ENCODE data around the gene THAP2.

Gene THAP2

DNA sequence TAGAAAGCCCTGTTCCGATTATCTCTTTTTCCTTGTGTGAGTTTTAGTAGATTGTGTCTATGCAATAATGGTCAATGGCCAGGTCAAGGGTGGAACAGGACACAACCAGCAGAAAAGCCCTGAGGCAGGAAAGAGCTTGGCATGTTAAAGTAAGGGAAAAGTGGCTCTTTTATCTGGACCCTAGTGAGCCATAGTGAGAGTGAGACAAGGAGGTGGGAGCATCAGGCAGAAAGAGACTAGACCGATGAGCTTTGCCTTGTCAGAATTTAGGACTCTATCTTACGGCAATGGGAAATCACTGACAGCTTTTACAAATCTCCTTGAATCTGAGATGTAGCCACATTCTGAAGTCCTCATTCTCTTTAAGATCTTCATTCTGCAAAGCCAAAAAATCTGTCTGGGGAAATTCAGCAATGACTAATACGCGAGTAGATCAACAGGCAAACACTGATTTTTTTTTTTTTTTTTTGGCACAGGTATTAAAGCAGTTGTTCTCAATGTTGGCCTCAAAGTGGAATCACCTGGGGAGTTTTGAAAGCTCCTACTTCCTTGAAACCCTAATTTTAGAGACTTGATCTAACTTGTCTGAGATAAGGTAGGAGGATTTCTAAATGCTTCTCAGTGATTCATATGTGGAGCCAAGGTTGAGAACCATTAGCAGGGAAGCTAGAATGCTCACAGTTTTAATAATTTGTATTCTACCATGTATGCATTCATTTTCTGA, 55.7 kb downstream of the THAP2 start:
- Histone ChIP-seq H3K9me3 (ENCODE audit: low read depth, low read length) (no peaks in the 10 kb centered on the region), H3K4me3 (no peak overlapping the region), H3K9ac (ENCODE audit: insufficient read length) (no peak overlapping the region), H3K27ac (no peak overlapping the region), H3K36me3 (ENCODE audit: insufficient read depth, low read length) (no peaks in the 10 kb centered on the region)
- TF ChIP-seq POLR2AphosphoS5 (IDR thresholded peaks at IDR 0.05; ENCODE audit: borderline replicate concordance, low read depth, low read length), result no peak
- no peak for TF ChIP-seq FOXP2 (optimal IDR thresholded peaks at IDR 0.05; ENCODE audit: control extremely low read depth, extremely low read length, insufficient read depth)
- TF ChIP-seq EZH2 (IDR thresholded peaks at IDR 0.05), result no peak
- DNase-seq (ENCODE audit: low read depth, low spot score), result no peak

DNA sequence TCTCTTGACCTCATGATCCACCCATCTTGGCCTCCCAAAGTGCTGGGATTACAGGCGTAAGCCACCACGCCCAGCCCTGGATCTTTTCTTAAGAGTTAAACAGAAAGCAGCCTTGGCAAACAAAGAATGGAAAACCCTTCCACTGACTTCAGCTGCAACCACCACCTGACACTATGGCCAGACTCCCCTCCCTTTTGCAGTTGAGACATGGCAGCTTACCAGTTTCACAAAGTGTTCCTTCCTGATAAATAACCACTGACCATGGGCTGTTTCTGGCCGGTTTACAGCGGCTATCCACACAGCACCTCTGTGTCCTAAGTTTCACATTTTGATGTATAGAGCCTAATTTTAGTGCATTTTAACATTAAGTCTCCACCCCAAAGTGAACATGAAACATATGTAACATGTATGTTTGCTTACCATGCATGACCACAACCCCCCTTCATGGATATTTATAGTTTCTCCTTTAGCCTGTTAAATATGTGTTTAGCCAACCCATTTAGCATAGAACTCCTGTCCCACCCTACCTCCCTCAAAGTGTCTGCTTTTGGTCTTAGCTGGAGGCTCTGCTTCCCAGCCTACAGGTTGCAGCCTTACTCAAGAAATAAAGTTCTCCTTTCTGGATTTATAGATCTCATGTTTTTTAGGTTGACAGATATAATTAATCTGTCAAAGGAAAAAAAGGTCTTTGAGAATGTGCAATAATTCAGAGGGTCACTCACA, 57.8 kb downstream of the THAP2 start:
- no peak for TF ChIP-seq EZH2 (IDR thresholded peaks at IDR 0.05)
- no peak for TF ChIP-seq POLR2AphosphoS5 (IDR thresholded peaks at IDR 0.05; ENCODE audit: borderline replicate concordance, low read depth, low read length)
- no peak for TF ChIP-seq FOXP2 (optimal IDR thresholded peaks at IDR 0.05; ENCODE audit: control extremely low read depth, extremely low read length, insufficient read depth)
- Histone ChIP-seq H3K36me3 (ENCODE audit: insufficient read depth, low read length) (no peaks in the 10 kb centered on the region), H3K27ac (no peak overlapping the region), H3K4me3 (no peak overlapping the region), H3K9me3 (ENCODE audit: low read depth, low read length) (no peaks in the 10 kb centered on the region), H3K9ac (ENCODE audit: insufficient read length) (no peak overlapping the region)
- DNase-seq (ENCODE audit: low read depth, low spot score), result no peak

DNA sequence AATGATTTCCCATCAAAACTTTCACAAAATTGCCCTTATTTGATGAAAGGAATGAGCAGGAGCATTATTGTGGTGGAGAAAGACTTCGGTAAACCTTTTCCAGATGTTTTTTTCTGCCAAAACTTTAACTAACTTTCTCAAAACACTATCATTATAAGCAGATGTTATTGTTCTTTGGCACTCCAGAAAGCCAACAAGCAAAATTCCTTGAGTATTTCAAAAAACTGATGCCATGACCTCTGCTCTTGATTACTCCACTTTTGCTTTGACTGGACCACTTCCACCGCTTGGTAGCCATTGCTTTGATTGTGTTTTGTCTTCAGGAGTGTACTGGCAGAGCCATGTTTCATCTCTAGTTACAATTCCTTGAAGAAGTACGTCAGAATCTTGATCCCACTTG, 60.9 kb downstream of the THAP2 start:
- TF ChIP-seq EZH2 (IDR thresholded peaks at IDR 0.05) (no peak), FOXP2 (optimal IDR thresholded peaks at IDR 0.05; ENCODE audit: control extremely low read depth, extremely low read length, insufficient read depth) (no peak), POLR2AphosphoS5 (IDR thresholded peaks at IDR 0.05; ENCODE audit: borderline replicate concordance, low read depth, low read length) (no peak)
- no peak overlapping the region for H3K9ac ChIP-seq (ENCODE audit: insufficient read length)
- H3K4me3 ChIP-seq, result no peak overlapping the region
- H3K9me3 ChIP-seq (ENCODE audit: low read depth, low read length), result no peaks in the 10 kb centered on the region
- DNase-seq (ENCODE audit: low read depth, low spot score), result no peak
- no peak overlapping the region for H3K27ac ChIP-seq
- no peaks in the 10 kb centered on the region for H3K36me3 ChIP-seq (ENCODE audit: insufficient read depth, low read length)

DNA sequence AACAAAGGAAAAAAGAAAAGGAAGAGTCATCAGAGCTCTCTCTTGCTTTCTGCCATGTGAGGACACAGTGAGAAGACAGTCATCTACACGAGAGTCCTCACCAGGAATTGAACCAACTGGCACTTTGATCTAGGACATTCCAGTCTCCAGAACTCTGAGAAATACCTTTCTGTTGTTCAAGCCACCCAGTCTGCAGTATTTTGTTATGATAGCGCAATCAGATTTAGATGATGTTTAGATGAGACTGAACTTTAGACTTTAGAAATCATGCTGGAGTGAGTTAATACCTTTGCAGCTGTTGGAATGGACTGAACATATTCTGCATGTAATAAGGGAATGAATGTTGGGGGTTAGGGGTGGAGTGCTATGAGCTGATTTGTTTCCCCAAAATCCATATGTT, 62.4 kb downstream of the THAP2 start:
- Histone ChIP-seq H3K4me3 (no peak overlapping the region), H3K27ac (no peak overlapping the region), H3K9me3 (ENCODE audit: low read depth, low read length) (no peaks in the 10 kb centered on the region), H3K9ac (ENCODE audit: insufficient read length) (no peak overlapping the region), H3K36me3 (ENCODE audit: insufficient read depth, low read length) (no peaks in the 10 kb centered on the region)
- TF ChIP-seq POLR2AphosphoS5 (IDR thresholded peaks at IDR 0.05; ENCODE audit: borderline replicate concordance, low read depth, low read length) (no peak), EZH2 (IDR thresholded peaks at IDR 0.05) (no peak), FOXP2 (optimal IDR thresholded peaks at IDR 0.05; ENCODE audit: control extremely low read depth, extremely low read length, insufficient read depth) (no peak)
- no peak for DNase-seq (ENCODE audit: low read depth, low spot score)

DNA sequence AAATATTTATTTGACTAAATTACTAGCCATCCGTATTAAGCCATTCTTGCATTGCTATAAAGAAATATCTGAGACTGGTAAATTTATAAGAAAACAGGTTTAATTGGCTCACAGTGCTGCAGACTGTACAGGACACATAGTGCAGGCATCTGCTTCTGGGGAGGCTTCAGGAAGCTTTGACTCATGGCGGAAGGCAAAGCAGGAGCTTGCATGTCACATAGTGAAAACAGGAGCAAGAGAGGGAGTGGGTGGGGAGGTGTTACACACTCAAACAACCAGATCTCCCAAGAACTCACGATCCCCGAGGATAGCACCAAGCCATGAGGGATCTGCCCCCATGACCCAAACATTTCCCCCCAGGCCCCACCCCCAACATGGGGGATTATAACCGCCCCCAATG, 63.9 kb downstream of the THAP2 start:
- H3K4me3 ChIP-seq, result no peak overlapping the region
- no peaks in the 10 kb centered on the region for H3K36me3 ChIP-seq (ENCODE audit: insufficient read depth, low read length)
- DNase-seq (ENCODE audit: low read depth, low spot score), result no peak
- no peaks in the 10 kb centered on the region for H3K9me3 ChIP-seq (ENCODE audit: low read depth, low read length)
- H3K9ac ChIP-seq (ENCODE audit: insufficient read length), result no peak overlapping the region
- no peak overlapping the region for H3K27ac ChIP-seq
- TF ChIP-seq FOXP2 (optimal IDR thresholded peaks at IDR 0.05; ENCODE audit: control extremely low read depth, extremely low read length, insufficient read depth), result no peak
- no peak for TF ChIP-seq POLR2AphosphoS5 (IDR thresholded peaks at IDR 0.05; ENCODE audit: borderline replicate concordance, low read depth, low read length)
- no peak for TF ChIP-seq EZH2 (IDR thresholded peaks at IDR 0.05)

All from SK-N-MC (cell line).